Measurements from ENCODE around the gene DSCAM. TPM values are rescaled to one million over a fixed set of nuclear protein-coding genes. Genes with fewer than 3 reads are reported as not detected.

Gene DSCAM
- total RNA-seq, 2 donors from 2014 or later = not detected

GRCh38 chr21:39972976-39973770 lies 873.8 kb downstream of the DSCAM start:
- ATAC-seq = no peak
- intact Hi-C loops (cut with DNase I) = no loop called here
- DNase-seq = no peak

- DNase-seq = no peak
- no peak for ATAC-seq
- intact Hi-C loops (cut with DNase I) = no loop called here
These were observed 874.5 kb downstream of the DSCAM start for GRCh38 chr21:39972471-39972870.

DNA sequence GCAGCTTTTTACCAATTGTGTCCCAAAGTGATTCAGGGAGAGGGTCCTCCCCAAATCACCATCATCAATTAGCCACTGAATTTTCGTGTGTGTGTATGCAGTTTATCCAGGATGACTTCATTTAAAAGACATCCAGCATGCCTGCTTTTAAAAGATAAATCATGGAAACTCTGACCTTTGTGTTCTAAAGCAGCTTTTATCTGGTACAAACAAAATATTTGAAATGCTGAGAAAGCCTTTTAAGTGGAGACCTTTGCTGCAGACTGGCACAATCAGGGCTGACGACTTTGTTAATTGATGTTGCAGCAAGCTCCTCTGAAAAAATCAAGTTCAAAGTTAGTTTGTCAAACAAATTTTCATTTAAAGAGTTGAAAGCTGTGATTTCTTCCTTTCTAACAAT lies 875.0 kb downstream of the DSCAM start:
- intact Hi-C loops (cut with DNase I) = no loop called here
- no peak for ATAC-seq
- DNase-seq = no peak

DNA sequence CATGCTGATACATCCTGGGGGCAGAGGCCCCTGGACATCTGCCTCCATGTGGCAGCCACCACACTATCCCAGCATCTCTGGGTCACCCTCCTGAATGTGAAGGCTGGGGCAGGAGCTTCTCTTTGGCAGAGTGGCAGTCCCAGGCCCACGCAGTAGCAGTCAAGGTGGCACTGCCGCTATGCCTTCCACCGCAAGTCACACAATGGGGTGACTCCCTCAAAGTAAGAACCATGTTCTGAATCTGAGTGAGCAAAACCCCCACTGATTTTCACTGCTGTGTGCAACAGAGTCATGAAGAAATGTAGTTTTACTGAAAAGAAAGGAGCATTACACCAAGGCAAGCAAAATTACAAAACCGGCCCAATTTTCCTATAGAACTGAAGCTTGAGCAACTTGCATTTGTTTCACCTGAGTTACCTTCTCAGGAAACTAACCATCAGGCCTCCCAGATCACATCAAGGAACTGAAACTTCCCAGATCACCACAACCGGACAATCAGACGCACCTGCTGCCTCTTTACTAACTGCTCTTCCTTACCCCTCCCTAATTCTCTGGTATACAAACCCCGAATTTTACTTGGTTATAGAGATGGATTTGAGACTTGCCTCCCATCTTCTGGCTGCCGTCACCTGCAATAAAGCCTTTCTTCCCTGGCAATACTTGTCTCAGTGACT lies 877.1 kb downstream of the DSCAM start:
- no peak for DNase-seq
- no peak for ATAC-seq
- intact Hi-C loops (cut with DNase I) = no loop called here

DNA sequence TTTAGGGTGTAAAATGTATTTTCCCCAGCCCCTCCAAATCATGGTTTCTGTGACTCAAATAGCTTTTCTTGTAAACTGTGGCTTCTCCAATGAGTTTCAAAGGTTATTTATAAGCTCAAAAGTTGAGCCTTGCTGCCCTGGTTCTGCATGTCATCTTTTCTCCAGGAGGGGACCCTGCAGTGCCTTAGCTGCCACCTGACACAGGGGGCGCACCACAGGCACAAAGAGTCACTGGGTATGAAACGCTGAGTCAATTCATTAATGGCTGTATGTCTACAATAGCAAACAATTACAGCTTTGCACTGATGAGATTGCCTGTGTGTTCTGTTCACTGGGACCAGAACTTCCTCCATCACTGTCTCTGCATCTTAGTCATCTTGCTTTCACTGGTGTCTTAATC lies 878.9 kb downstream of the DSCAM start:
- DNase-seq (no peak), ATAC-seq (no peak)
- intact Hi-C loops (cut with DNase I) = no loop called here

DNA sequence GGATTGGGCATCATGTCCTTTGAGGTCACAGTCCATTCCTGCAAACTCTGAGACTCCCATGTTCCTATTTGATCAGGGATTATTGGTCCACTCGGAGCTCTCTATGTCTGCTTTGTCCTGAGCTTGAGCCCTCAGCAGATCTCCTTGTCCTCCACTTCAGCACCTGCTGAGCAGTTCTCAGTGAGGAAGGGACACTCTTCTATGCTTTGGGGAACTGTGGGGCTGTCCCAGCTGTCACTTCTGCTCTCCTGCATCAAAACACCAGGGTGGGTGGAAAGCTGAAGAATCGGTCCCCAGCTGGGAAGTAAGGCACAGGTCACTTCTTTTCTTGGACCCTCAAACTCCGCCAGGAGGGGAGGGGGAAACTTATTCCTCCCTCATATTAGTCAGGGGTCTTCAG lies 880.2 kb downstream of the DSCAM start:
- intact Hi-C loops (cut with DNase I) = no loop called here
- DNase-seq = no peak
- no peak for ATAC-seq

GRCh38 chr21:39965026-39965425 lies 881.9 kb downstream of the DSCAM start:
- DNase-seq (no peak), ATAC-seq (no peak)
- intact Hi-C loops (cut with DNase I) = no loop called here

GRCh38 chr21:39961251-39961650 lies 885.7 kb downstream of the DSCAM start:
- intact Hi-C loops (cut with DNase I) = no loop called here
- no peak for DNase-seq
- ATAC-seq = no peak

Small RNAs within 50 kb of the gene (microRNA-seq; reads per million reads assigned to microRNA genes)
- 0 reads per million in 2 donors for gene MIR4760

Data from left cardiac atrium (tissue), 4 donors.